ENCODE data around the gene EEF1AKMT4.

Gene EEF1AKMT4

GRCh38 chr3:184298759-184299487 lies 49.5 kb downstream of the EEF1AKMT4 start, which contains the start of gene PSMD2:
Gene PSMD2, plus strand, starts transcription at chr3:184299241. Its CDS starts 26 bp downstream, at chr3:184299267.
- peak within 1 kb of the TSS; percentile 85 for H3K4me3 ChIP-seq (ENCODE audit: low read depth, low read length)
- DNase-seq (ENCODE audit: low read depth, low spot score): peak; percentile 59
- no peak for TF ChIP-seq CTCF (IDR thresholded peaks at IDR 0.05; ENCODE audit: insufficient read depth, low read length, missing control alignments)
- ChIA-PET POLR2A (interaction anchor here (0.8 to 1.3 kb wide), 3 partner anchors 11 to 38 kb away, joined by 3 to 4 read pairs (median 4); no protein-coding TSS in a partner anchor), CTCF (interaction anchor here (1.2 to 2.0 kb wide), 3 partner anchors 10 to 71 kb away, joined by 3 to 5 read pairs (median 5); partner anchors contain the start of gene EEF1AKMT4)

GRCh38 chr3:184299488-184300377 lies 50.3 kb downstream of the EEF1AKMT4 start:
- ChIA-PET CTCF (interaction anchor here (1.0 to 2.5 kb wide), 5 partner anchors 11 to 53 kb away, joined by 3 to 6 read pairs (median 5); partner anchors contain the start of gene EEF1AKMT4), POLR2A (interaction anchor here (0.8 to 1.3 kb wide), 3 partner anchors 11 to 37 kb away, joined by 3 to 4 read pairs (median 4); no protein-coding TSS in a partner anchor)
- no peak for TF ChIP-seq CTCF (IDR thresholded peaks at IDR 0.05; ENCODE audit: insufficient read depth, low read length, missing control alignments)
- H3K4me3 ChIP-seq (ENCODE audit: low read depth, low read length): peak overlapping the region; percentile 85
- DNase-seq (ENCODE audit: low read depth, low spot score): no peak

- no peak for DNase-seq (ENCODE audit: low read depth, low spot score)
- TF ChIP-seq CTCF (IDR thresholded peaks at IDR 0.05; ENCODE audit: insufficient read depth, low read length, missing control alignments): no peak
- ChIA-PET POLR2A (no interaction called here), CTCF (interaction anchor here (1.0 to 2.5 kb wide), 5 partner anchors 11 to 52 kb away, joined by 3 to 6 read pairs (median 5); partner anchors contain the start of gene EEF1AKMT4)
- H3K4me3 ChIP-seq (ENCODE audit: low read depth, low read length): peak overlapping the region; percentile 85
Observed at GRCh38 chr3:184300378-184300720, 50.9 kb downstream of the EEF1AKMT4 start.

GRCh38 chr3:184305577-184305976 lies 56.1 kb downstream of the EEF1AKMT4 start:
- no peak overlapping the region for H3K4me3 ChIP-seq (ENCODE audit: low read depth, low read length)
- ChIA-PET POLR2A (no interaction called here), CTCF (interaction anchor here (1.0 to 1.9 kb wide), 4 partner anchors 11 to 66 kb away, joined by 3 to 6 read pairs (median 5); no protein-coding TSS in a partner anchor)
- TF ChIP-seq CTCF (IDR thresholded peaks at IDR 0.05; ENCODE audit: insufficient read depth, low read length, missing control alignments): peak; percentile 15
- DNase-seq (ENCODE audit: low read depth, low spot score): no peak

GRCh38 chr3:184306341-184306972 lies 57.0 kb downstream of the EEF1AKMT4 start:
- ChIA-PET POLR2A (no interaction called here), CTCF (interaction anchor here (1.0 to 1.9 kb wide), 4 partner anchors 10 to 65 kb away, joined by 3 to 6 read pairs (median 5); no protein-coding TSS in a partner anchor)

More at GRCh38 chr3:184306341-184306972, 57.0 kb downstream of the EEF1AKMT4 start:
- no peak for DNase-seq (ENCODE audit: low read depth, low spot score)
- H3K4me3 ChIP-seq (ENCODE audit: low read depth, low read length): no peak overlapping the region
- TF ChIP-seq CTCF (IDR thresholded peaks at IDR 0.05; ENCODE audit: insufficient read depth, low read length, missing control alignments): no peak
